Epithelial cell of esophagus (primary cell): ENCODE results near the gene CNN2.

Source experiments
- DNase-seq: peaks from one replicate; pipeline ENCODE4 v3.0.0; 2010; ENCODE audit warnings: low read depth
- H3K4me3 ChIP-seq: 2 replicates; pipeline ENCODE4 v1.5.1; 2011; ENCODE audit warnings: mild to moderate bottlenecking, low read length, control low read depth
- TF ChIP-seq, protein P1 (sequence below): IDR thresholded peaks from 2 replicates; pipeline ENCODE4 v1.5.1; 2011; ENCODE audit warnings: low read depth, mild to moderate bottlenecking, low read length, control low read depth, inconsistent platforms; ENCODE audit not compliant: insufficient read depth; ENCODE audit errors: missing control alignments

The CNN2 gene

DNA sequence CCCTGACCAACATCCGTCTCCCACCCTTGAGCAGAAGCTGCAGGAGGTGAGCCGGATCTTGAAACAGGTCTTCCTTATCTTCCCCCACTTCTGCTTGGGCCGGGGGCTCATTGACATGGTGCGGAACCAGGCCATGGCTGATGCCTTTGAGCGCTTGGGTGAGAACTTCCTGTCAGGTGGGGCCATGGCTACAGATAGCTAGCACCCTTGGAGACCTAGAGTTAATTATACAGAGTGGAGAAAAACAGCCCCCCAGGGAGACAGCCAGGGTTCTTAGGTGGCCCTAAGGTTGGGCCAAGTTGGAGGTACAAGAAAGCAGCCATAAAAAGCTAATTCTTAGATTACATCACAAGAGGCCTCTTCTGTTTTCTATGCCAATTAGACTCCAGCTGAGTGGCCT lies 31.7 kb downstream of the CNN2 start:
- DNase-seq = no peak
- TF ChIP-seq, protein P1, sequence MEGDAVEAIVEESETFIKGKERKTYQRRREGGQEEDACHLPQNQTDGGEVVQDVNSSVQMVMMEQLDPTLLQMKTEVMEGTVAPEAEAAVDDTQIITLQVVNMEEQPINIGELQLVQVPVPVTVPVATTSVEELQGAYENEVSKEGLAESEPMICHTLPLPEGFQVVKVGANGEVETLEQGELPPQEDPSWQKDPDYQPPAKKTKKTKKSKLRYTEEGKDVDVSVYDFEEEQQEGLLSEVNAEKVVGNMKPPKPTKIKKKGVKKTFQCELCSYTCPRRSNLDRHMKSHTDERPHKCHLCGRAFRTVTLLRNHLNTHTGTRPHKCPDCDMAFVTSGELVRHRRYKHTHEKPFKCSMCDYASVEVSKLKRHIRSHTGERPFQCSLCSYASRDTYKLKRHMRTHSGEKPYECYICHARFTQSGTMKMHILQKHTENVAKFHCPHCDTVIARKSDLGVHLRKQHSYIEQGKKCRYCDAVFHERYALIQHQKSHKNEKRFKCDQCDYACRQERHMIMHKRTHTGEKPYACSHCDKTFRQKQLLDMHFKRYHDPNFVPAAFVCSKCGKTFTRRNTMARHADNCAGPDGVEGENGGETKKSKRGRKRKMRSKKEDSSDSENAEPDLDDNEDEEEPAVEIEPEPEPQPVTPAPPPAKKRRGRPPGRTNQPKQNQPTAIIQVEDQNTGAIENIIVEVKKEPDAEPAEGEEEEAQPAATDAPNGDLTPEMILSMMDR = no peak
- no peak overlapping the region for H3K4me3 ChIP-seq

DNA sequence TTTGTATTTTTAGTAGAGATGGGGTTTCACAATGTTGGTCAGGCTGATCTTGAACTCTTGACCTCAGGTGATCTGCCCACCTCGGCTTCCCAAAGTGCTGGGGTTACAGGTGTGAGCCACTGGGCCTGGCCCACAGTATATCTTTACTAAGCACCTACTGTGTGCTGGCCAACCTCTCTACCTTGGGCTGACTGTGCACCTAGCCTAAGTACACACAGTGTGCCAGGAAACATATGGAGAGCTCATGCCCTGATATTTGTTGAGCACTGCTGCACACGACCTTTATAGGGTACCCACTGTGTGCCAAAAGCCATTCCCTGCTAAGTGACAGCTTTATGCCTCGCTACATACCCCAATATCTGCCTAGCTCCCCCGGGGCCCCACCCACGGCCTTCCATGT lies 34.3 kb downstream of the CNN2 start:
- no peak for DNase-seq
- TF ChIP-seq, protein P1 = no peak
- H3K4me3 ChIP-seq = no peak overlapping the region

DNA sequence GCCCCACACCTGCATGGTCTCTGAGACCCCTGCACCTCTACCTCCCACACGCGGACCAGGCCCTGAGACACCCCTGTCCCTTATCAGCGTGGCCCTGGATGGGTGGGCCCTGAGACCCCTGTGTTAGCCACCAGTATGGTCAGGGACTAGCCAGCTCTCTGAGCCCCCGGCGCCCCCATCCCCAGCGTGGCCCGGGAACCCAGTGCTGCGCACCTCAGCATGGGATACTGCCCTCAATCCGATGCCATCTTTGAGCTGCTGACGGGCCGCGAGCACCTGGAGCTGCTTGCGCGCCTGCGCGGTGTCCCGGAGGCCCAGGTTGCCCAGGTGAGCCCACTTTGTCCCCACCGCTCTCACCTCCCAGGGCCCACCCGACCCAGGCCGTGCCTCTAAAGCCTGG lies 35.6 kb downstream of the CNN2 start:
- no peak overlapping the region for H3K4me3 ChIP-seq
- TF ChIP-seq, protein P1 = no peak
- no peak for DNase-seq

DNA sequence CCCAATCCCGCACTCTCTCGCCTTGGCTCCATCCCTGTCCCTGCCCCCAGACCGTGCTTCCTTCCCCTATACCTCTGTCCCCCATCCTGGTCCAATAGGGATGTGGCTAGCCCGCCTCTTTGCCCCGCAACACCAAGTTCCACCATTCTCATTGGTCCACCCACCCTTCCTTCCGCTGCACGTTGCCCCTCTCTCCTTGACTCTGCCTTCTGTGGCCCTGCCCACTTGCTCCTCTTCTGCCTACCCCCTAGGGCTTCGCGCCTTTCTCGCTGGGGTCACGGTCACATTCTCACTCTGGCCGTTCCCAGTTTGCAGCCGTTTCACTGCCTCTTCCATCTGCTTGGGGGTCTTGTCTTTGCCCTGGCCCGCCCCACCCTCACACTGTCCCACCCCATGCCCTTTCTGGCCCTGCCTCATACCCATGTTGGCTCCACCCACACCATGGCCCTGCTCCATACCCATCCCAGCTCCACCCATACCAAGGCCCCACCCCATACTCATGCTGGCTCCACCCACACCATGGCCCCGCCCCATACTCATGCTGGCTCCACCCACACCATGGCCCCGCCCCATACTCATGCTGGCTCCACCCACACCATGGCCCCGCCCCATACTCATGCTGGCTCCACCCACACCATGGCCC lies 36.1 kb downstream of the CNN2 start:
- TF ChIP-seq, protein P1 = no peak
- no peak overlapping the region for H3K4me3 ChIP-seq
- DNase-seq = no peak

DNA sequence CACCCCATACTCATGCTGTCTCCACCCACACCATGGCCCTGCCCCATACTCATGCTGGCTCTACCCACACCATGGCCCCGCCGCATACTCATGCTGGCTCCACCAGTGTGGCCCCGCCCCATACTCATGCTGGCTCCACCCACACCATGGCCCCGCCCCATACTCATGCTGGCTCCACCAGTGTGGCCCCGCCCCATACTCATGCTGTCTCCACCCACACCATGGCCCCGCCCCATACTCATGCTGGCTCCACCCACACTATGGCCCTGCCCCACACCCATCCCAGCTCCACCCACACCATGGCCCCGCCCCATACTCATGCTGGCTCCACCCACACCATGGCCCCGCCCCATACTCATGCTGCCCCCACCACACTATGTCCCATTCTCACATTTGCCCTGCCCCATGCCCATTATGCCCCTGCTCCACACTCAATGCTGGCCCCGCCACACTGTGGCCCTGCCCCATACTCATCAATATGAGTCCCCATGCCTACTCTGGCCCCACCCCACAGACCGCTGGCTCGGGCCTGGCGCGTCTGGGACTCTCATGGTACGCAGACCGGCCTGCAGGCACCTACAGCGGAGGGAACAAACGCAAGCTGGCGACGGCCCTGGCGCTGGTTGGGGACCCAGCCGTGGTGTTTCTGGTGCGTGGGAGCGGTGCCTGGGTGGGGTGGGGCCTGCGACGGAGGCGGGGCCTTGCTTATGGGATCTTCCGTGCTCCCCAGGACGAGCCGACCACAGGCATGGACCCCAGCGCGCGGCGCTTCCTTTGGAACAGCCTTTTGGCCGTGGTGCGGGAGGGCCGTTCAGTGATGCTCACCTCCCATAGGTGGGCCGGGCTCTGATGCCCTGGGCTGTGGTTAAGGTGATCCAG lies 36.9 kb downstream of the CNN2 start:
- TF ChIP-seq, protein P1 = no peak
- H3K4me3 ChIP-seq = no peak overlapping the region
- peak; percentile 36 for DNase-seq

DNA sequence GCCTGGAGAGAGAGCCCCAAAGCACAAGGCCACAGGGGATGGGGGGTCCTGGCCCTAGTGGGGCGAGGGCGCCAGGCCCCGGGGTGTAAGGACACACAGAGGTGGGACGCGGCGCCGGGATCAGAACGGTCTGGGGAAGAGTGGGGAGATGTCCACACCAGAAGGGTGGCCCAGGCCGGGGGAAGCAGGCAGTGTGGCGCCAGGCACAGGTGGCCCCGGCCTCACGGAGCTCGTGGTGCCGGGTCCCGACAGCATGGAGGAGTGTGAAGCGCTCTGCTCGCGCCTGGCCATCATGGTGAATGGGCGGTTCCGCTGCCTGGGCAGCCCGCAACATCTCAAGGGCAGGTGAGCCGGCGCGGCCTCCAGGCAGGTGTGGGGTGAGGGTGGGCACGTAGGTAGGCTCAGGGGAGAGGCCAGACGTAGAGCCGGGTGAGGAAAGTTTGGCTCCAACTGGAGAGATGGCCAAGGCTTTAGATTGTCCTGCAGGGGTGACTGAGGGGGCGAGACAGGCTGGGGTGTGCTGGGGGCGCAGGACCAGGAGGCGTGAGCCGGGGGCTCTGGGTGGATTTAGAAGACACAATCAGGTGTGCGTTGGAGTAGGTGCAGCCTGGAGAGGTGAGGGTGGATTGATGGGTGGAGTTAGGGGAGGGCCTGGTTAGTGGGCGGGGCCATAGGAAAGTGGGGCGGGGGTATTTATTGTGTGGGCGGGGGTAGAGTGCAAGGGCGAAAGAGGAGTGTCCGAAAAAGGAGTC lies 37.7 kb downstream of the CNN2 start:
- TF ChIP-seq, protein P1 = no peak
- no peak for DNase-seq

More for the DNA sequence above, 37.7 kb downstream of the CNN2 start:
- H3K4me3 ChIP-seq = no peak overlapping the region
